ENCODE measurements around the gene PRRT1B. TPM values are rescaled to one million over a fixed set of nuclear protein-coding genes. Genes with fewer than 3 reads are reported as not detected.
A peak's percentile ranks its signal among the peaks of the same experiment; 100 is the strongest.

Gene PRRT1B
- not detected for total RNA-seq

GRCh38 chr9:131545003-131545785, at the start of gene PRRT1B:
PRRT1B (plus strand) TSS chr9:131545523; CDS start chr9:131545616, 93 bp downstream.
- WGBS = 28% methylated on average over 39 of the region's 50 CpGs
- Histone ChIP-seq H3K36me3 (no peaks in the 10 kb centered on the region), H3K27me3 (peaks cover 57% of the 10 kb centered on the region), H3K9me3 (peaks cover 14% of the 10 kb centered on the region), H3K4me1 (peaks cover 20% of the 10 kb centered on the region), H3K27ac (no peak within 1 kb of the TSS), H3K4me3 (peak within 1 kb of the TSS; percentile 22)
- no peak for DNase-seq (ENCODE audit: low spot score in 2 of 2)
- TF ChIP-seq CTCF (IDR thresholded peaks at IDR 0.05) (no peak), EP300 (IDR thresholded peaks at IDR 0.05) (no peak), POLR2AphosphoS5 (IDR thresholded peaks at IDR 0.05) (no peak), POLR2A (IDR thresholded peaks at IDR 0.05) (no peak)

GRCh38 chr9:131495785-131496184, 49.5 kb upstream of the PRRT1B start:
- Histone ChIP-seq H3K27ac (no peak overlapping the region), H3K4me3 (no peak overlapping the region), H3K36me3 (peaks cover 90% of the 10 kb centered on the region), H3K9me3 (no peaks in the 10 kb centered on the region), H3K27me3 (no peaks in the 10 kb centered on the region), H3K4me1 (peaks cover 4% of the 10 kb centered on the region)
- WGBS = 84% methylated on average over 14 of the region's 22 CpGs
- no peak for DNase-seq (ENCODE audit: low spot score in 2 of 2)
- TF ChIP-seq EP300 (IDR thresholded peaks at IDR 0.05) (no peak), CTCF (IDR thresholded peaks at IDR 0.05) (no peak), POLR2AphosphoS5 (IDR thresholded peaks at IDR 0.05) (no peak), POLR2A (IDR thresholded peaks at IDR 0.05) (no peak)

- TF ChIP-seq EP300 (IDR thresholded peaks at IDR 0.05) (no peak), CTCF (IDR thresholded peaks at IDR 0.05) (no peak), POLR2AphosphoS5 (IDR thresholded peaks at IDR 0.05) (no peak), POLR2A (IDR thresholded peaks at IDR 0.05) (no peak)
- Histone ChIP-seq H3K4me1 (peaks cover 16% of the 10 kb centered on the region), H3K27ac (no peak overlapping the region), H3K27me3 (no peaks in the 10 kb centered on the region), H3K4me3 (no peak overlapping the region), H3K9me3 (no peaks in the 10 kb centered on the region), H3K36me3 (peaks cover 79% of the 10 kb centered on the region)
- DNase-seq (ENCODE audit: low spot score in 2 of 2) = no peak
- WGBS = 80% methylated on average over 9 of the region's 10 CpGs
Observed at GRCh38 chr9:131496844-131497405, 48.4 kb upstream of the PRRT1B start.

- Histone ChIP-seq H3K27me3 (no peaks in the 10 kb centered on the region), H3K27ac (no peak overlapping the region), H3K36me3 (peaks cover 55% of the 10 kb centered on the region), H3K4me3 (no peak overlapping the region), H3K9me3 (no peaks in the 10 kb centered on the region), H3K4me1 (peaks cover 33% of the 10 kb centered on the region)
- 81% methylated on average over 7 of the region's 7 CpGs for WGBS
- TF ChIP-seq POLR2AphosphoS5 (IDR thresholded peaks at IDR 0.05) (no peak), CTCF (IDR thresholded peaks at IDR 0.05) (no peak), EP300 (IDR thresholded peaks at IDR 0.05) (no peak), POLR2A (IDR thresholded peaks at IDR 0.05) (no peak)
- DNase-seq (ENCODE audit: low spot score in 2 of 2) = no peak
Observed at GRCh38 chr9:131499254-131499767, 46.0 kb upstream of the PRRT1B start.

GRCh38 chr9:131500377-131500776, 44.9 kb upstream of the PRRT1B start:
- DNase-seq (ENCODE audit: low spot score in 2 of 2) = no peak
- H3K4me3 ChIP-seq = no peak overlapping the region
- peak overlapping the region; percentile 27 for H3K27ac ChIP-seq
- TF ChIP-seq EP300 (IDR thresholded peaks at IDR 0.05) (no peak), CTCF (IDR thresholded peaks at IDR 0.05) (no peak), POLR2AphosphoS5 (IDR thresholded peaks at IDR 0.05) (no peak), POLR2A (IDR thresholded peaks at IDR 0.05) (no peak)
- peaks cover 37% of the 10 kb centered on the region for H3K4me1 ChIP-seq
- 65% methylated on average over 12 of the region's 12 CpGs for WGBS
- no peaks in the 10 kb centered on the region for H3K27me3 ChIP-seq
- H3K36me3 ChIP-seq = peaks cover 44% of the 10 kb centered on the region
- no peaks in the 10 kb centered on the region for H3K9me3 ChIP-seq
